Omental fat pad (tissue), 4 donors: ENCODE data around the gene AKT2. TPM values are rescaled to one million over a fixed set of nuclear protein-coding genes. Genes with fewer than 3 reads are reported as not detected.

Experiments used
- ATAC-seq: fragments of 150-250 bp; one replicate; pipeline ENCODE4 v1.9.1; 2016; ENCODE audit warnings: mild to moderate bottlenecking, moderate library complexity; ENCODE audit not compliant: low FRiP score
- DNase-seq: peaks from one replicate; pipeline ENCODE4 v3.0.0-alpha.2; 2019; ENCODE audit warnings: low spot score
- CTCF ChIP-seq, 3 donors: fragments of 450-650 bp; IDR thresholded peaks; one replicate each; pipeline ENCODE4 v1.5.1; 2016 to 2017; ENCODE audit warnings: antibody characterized with exemption in 3 of 3, mild to moderate bottlenecking in 3 of 3, moderate library complexity in 2 of 3
- total RNA-seq, 4 donors: library from RNA; depleted of rRNA; stranded (reverse); fragments of >200 nt; gene quantifications; one replicate each; pipeline ENCODE4 v1.1.0, GENCODE V29; 2016

Gene AKT2
- total RNA-seq, 4 donors from 2014 or later: 84.7 to 151 (median 99.1) TPM

- no peak for DNase-seq
- no peak for ATAC-seq
- no peak for TF ChIP-seq CTCF (IDR thresholded peaks at IDR 0.05)
These were observed 32.8 kb downstream of the AKT2 start for GRCh38 chr19:40252395-40252794.

GRCh38 chr19:40251991-40252390 lies 33.2 kb downstream of the AKT2 start:
- no peak for ATAC-seq
- DNase-seq: no peak
- no peak for TF ChIP-seq CTCF (IDR thresholded peaks at IDR 0.05)

- no peak for TF ChIP-seq CTCF (IDR thresholded peaks at IDR 0.05)
- ATAC-seq (no peak), DNase-seq (no peak)
These were observed 33.9 kb downstream of the AKT2 start for GRCh38 chr19:40251244-40251643.

GRCh38 chr19:40249781-40250180 lies 35.4 kb downstream of the AKT2 start:
- DNase-seq (no peak), ATAC-seq (no peak)
- TF ChIP-seq CTCF (IDR thresholded peaks at IDR 0.05): no peak

GRCh38 chr19:40249201-40249600 lies 35.9 kb downstream of the AKT2 start:
- no peak for TF ChIP-seq CTCF (IDR thresholded peaks at IDR 0.05)
- ATAC-seq (no peak), DNase-seq (no peak)

- no peak for TF ChIP-seq CTCF (IDR thresholded peaks at IDR 0.05)
- DNase-seq: no peak
- ATAC-seq: no peak
These were observed 37.3 kb downstream of the AKT2 start for GRCh38 chr19:40247735-40248262.

- no peak for ATAC-seq
- TF ChIP-seq CTCF (IDR thresholded peaks at IDR 0.05): no peak
- no peak for DNase-seq
These were observed 38.0 kb downstream of the AKT2 start for GRCh38 chr19:40247178-40247577.
